ENCODE measurements around the gene ELP2.

DNA sequence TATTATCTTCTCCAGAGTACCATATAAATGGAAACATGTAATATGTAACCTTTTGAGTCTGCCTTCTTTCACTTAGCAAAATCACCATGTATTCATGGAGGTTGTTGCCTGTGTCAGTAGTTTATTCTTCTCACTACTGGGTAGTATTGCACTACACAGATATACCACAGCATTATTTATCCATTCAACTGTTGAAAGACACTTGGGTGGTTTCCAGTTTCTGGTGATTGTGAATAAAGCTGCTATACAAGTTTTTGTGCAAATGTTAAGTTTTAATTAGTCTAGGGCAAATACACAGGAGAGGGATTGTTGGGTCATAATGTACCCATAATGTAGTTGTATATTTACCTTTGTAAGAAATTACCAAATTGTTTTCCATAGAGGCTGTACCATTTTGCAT is 32.7 kb upstream of the ELP2 start:
- TF ChIP-seq, protein P1, sequence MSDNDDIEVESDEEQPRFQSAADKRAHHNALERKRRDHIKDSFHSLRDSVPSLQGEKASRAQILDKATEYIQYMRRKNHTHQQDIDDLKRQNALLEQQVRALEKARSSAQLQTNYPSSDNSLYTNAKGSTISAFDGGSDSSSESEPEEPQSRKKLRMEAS (IDR thresholded peaks at IDR 0.05): no peak
- no peak for TF ChIP-seq JUND (IDR thresholded peaks at IDR 0.05)
- TF ChIP-seq TAF1 (conservative IDR thresholded peaks at IDR 0.05): no peak

Measured in liver (tissue), 2 donors.